NCI-H128 (cell line): ENCODE data around the gene DDX41.
"Not testable (repeated sequence)": the region's sequence is repeated elsewhere in the genome, so short reads cannot be mapped to it uniquely, and the experiment has no call there.

Experiments
- DNase-seq: peaks from one replicate; lab custom pipeline; 2025; ENCODE audit not compliant: unreplicated experiment; lab: John Stamatoyannopoulos, UW

Gene DDX41

GRCh38 chr5:177485753-177486152, 31.0 kb downstream of the DDX41 start:
- DNase-seq: not testable (repeated sequence)

GRCh38 chr5:177484902-177485549, 31.7 kb downstream of the DDX41 start:
- DNase-seq: no peak

GRCh38 chr5:177483994-177484901, 32.5 kb downstream of the DDX41 start:
- DNase-seq: no peak

- DNase-seq: no peak
These were observed 33.7 kb downstream of the DDX41 start for GRCh38 chr5:177483042-177483441.

- DNase-seq: no peak
These were observed 34.4 kb downstream of the DDX41 start for GRCh38 chr5:177482359-177482795.

GRCh38 chr5:177479774-177480173, 37.0 kb downstream of the DDX41 start:
- DNase-seq: no peak

- DNase-seq: no peak
These were observed 37.8 kb downstream of the DDX41 start for GRCh38 chr5:177478711-177479646.

GRCh38 chr5:177477701-177478477, 38.9 kb downstream of the DDX41 start:
- no peak for DNase-seq

GRCh38 chr5:177476531-177477233, 40.1 kb downstream of the DDX41 start:
- no peak for DNase-seq

- no peak for DNase-seq
These were observed 41.0 kb downstream of the DDX41 start for GRCh38 chr5:177475563-177476427.

- no peak for DNase-seq
These were observed 41.8 kb downstream of the DDX41 start for GRCh38 chr5:177474846-177475562.

GRCh38 chr5:177474002-177474476, 42.7 kb downstream of the DDX41 start:
- no peak for DNase-seq

GRCh38 chr5:177473443-177474001, 43.2 kb downstream of the DDX41 start, which contains the start of gene DBN1:
TSS of gene DBN1 (minus strand) at chr5:177473634. CDS start at chr5:177473521, 113 bp downstream.
- DNase-seq: no peak

- DNase-seq: no peak
These were observed 44.0 kb downstream of the DDX41 start for GRCh38 chr5:177472460-177473442.

- DNase-seq: no peak
These were observed 45.0 kb downstream of the DDX41 start for GRCh38 chr5:177471610-177472356.
